ENCODE data around the gene PDE4B. TPM values are rescaled to one million over a fixed set of nuclear protein-coding genes. Genes with fewer than 3 reads are reported as not detected.

PDE4B gene
- total and polyA plus RNA-seq, 2 of the 13 experiments (the other 11 are each of a cell fraction or from before 2014, with no cell fraction given), result not detected

- WGBS (ENCODE audit: low lambda C conversion rate), result 4% methylated on average over 2 of the region's 2 CpGs
- no peaks in the 10 kb centered on the region for H3K4me1 ChIP-seq (ENCODE audit: insufficient read depth, low read length)
- no peak for DNase-seq (ENCODE audit: low spot score)
- FAIRE-seq, result no peak
- H4K20me1 ChIP-seq (ENCODE audit: insufficient read depth, low read length), result no peaks in the 10 kb centered on the region
- ATAC-seq, result no peak
- POLR2A ChIA-PET, result no interaction called here
- BruUV-seq (replicated peaks), result no TSS peak
- in situ Hi-C loops (cut with HindIII; ENCODE audit: extremely low pct_ligation_motif_present, low pct_unique_long_range_greater_than_20kb), result no loop called here
- H3K9me3 ChIP-seq (ENCODE audit: low read length), result no peaks in the 10 kb centered on the region
- H2AFZ ChIP-seq (ENCODE audit: low read length), result no peak overlapping the region
- CTCF ChIA-PET (ENCODE audit: low intra/inter-chr PET ratio, low total read pairs), result no interaction called here
- intact Hi-C loops (cut with micrococcal nuclease; ENCODE audit: unreplicated experiment), result no loop called here
- no peak overlapping the region for H3K4me2 ChIP-seq (ENCODE audit: low read depth, low read length)
- no peaks in the 10 kb centered on the region for H3K27me3 ChIP-seq (ENCODE audit: control insufficient read depth in 1 of 2, insufficient read depth in 2 of 2, low read length in 2 of 2)
- no peaks in the 10 kb centered on the region for H3K36me3 ChIP-seq (replicated peaks in 1 of 2; ENCODE audit: control insufficient read depth in 1 of 2, insufficient read depth in 2 of 2, low read length in 2 of 2)
- no peak overlapping the region for H3K27ac ChIP-seq (ENCODE audit: extremely low read length, insufficient read depth, low read length)
- no peak for TF ChIP-seq EP300 (IDR thresholded peaks at IDR 0.05; ENCODE audit: low read depth in 2 of 2, low read length in 2 of 2)
- TF ChIP-seq EP300 (CRISPR knock-in tag; IDR thresholded peaks at IDR 0.05; ENCODE audit: borderline replicate concordance), result no peak
- no peak for TF ChIP-seq ZNF788 (CRISPR knock-in tag; IDR thresholded peaks at IDR 0.05; ENCODE audit: borderline replicate concordance)
- TF ChIP-seq ZFP1 (CRISPR knock-in tag; IDR thresholded peaks at IDR 0.05), result no peak
- TF ChIP-seq, protein P1, sequence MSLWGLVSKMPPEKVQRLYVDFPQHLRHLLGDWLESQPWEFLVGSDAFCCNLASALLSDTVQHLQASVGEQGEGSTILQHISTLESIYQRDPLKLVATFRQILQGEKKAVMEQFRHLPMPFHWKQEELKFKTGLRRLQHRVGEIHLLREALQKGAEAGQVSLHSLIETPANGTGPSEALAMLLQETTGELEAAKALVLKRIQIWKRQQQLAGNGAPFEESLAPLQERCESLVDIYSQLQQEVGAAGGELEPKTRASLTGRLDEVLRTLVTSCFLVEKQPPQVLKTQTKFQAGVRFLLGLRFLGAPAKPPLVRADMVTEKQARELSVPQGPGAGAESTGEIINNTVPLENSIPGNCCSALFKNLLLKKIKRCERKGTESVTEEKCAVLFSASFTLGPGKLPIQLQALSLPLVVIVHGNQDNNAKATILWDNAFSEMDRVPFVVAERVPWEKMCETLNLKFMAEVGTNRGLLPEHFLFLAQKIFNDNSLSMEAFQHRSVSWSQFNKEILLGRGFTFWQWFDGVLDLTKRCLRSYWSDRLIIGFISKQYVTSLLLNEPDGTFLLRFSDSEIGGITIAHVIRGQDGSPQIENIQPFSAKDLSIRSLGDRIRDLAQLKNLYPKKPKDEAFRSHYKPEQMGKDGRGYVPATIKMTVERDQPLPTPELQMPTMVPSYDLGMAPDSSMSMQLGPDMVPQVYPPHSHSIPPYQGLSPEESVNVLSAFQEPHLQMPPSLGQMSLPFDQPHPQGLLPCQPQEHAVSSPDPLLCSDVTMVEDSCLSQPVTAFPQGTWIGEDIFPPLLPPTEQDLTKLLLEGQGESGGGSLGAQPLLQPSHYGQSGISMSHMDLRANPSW (CRISPR knock-in tag; IDR thresholded peaks at IDR 0.05; ENCODE audit: borderline replicate concordance), result no peak
- TF ChIP-seq SPEN (CRISPR knock-in tag; IDR thresholded peaks at IDR 0.05; ENCODE audit: low read depth), result no peak
- TF ChIP-seq ZNF841 (CRISPR knock-in tag; IDR thresholded peaks at IDR 0.05; ENCODE audit: borderline replicate concordance), result no peak
- TF ChIP-seq ZNF800 (CRISPR knock-in tag; IDR thresholded peaks at IDR 0.05), result no peak
- no peak for TF ChIP-seq ZBTB1 (CRISPR knock-in tag; IDR thresholded peaks at IDR 0.05; ENCODE audit: borderline replicate concordance)
- TF ChIP-seq ATF3 (CRISPR knock-in tag; IDR thresholded peaks at IDR 0.05), result no peak
- TF ChIP-seq MAFK (conservative IDR thresholded peaks at IDR 0.05 in 1 of 2, IDR thresholded peaks at IDR 0.05 in 1 of 2; ENCODE audit: low read length in 2 of 2), result no peak
- TF ChIP-seq ZBTB42 (CRISPR knock-in tag; IDR thresholded peaks at IDR 0.05), result no peak
- TF ChIP-seq JDP2 (CRISPR knock-in tag; IDR thresholded peaks at IDR 0.05; ENCODE audit: borderline replicate concordance), result no peak
- H3K79me2 ChIP-seq (ENCODE audit: insufficient read depth, low read length), result no peaks in the 10 kb centered on the region
- H3K4me3 ChIP-seq (replicated peaks in 1 of 3; ENCODE audit: insufficient read depth in 1 of 3, low read depth in 2 of 3, low read length in 3 of 3), result no peak overlapping the region
- no peak overlapping the region for H3K9ac ChIP-seq (ENCODE audit: insufficient read depth, low read depth, low read length)
Measured at GRCh38 chr1:66346057-66346795, 553.5 kb downstream of the PDE4B start.

Data from HepG2 (cell line).